ENCODE data around the gene ZNF296.
A peak's percentile ranks its signal among the peaks of the same experiment; 100 is the strongest.
"Not testable (repeated sequence)": the region's sequence is repeated elsewhere in the genome, so short reads cannot be mapped to it uniquely, and the experiment has no call there.

ZNF296 gene

DNA sequence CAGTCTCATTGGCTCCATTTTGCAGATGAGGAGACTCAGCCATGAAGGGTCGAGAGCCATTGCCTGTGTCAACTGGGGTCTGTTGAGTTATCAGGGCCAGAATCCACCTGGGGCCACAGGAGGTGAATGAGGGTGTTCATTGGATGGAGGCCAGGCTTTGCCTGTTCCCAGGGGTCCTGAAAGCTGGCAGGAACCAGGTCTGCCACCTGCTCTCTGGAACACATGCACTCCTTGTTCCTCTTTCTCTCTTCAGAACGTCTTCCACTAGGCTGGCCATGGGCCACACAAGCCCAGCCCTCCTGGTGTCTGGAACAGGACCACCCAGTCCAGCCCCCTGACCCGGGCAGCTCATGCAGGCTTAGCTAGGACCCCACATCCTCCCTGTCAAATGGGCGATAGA lies 37.8 kb upstream of the ZNF296 start:
- no peaks in the 10 kb centered on the region; the same call in none of the 2 replicates for H3K36me3 ChIP-seq
- no peaks in the 10 kb centered on the region for H3K27me3 ChIP-seq
- no peaks in the 10 kb centered on the region for H3K9me3 ChIP-seq
- H3K4me3 ChIP-seq (ENCODE audit: low read depth, low read length): no peak overlapping the region
- DNase-seq: no peak
- peaks cover 14% of the 10 kb centered on the region for H3K4me1 ChIP-seq
- TF ChIP-seq, protein P1, sequence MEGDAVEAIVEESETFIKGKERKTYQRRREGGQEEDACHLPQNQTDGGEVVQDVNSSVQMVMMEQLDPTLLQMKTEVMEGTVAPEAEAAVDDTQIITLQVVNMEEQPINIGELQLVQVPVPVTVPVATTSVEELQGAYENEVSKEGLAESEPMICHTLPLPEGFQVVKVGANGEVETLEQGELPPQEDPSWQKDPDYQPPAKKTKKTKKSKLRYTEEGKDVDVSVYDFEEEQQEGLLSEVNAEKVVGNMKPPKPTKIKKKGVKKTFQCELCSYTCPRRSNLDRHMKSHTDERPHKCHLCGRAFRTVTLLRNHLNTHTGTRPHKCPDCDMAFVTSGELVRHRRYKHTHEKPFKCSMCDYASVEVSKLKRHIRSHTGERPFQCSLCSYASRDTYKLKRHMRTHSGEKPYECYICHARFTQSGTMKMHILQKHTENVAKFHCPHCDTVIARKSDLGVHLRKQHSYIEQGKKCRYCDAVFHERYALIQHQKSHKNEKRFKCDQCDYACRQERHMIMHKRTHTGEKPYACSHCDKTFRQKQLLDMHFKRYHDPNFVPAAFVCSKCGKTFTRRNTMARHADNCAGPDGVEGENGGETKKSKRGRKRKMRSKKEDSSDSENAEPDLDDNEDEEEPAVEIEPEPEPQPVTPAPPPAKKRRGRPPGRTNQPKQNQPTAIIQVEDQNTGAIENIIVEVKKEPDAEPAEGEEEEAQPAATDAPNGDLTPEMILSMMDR (IDR thresholded peaks at IDR 0.05; ENCODE audit: low read depth, low read length): no peak

DNA sequence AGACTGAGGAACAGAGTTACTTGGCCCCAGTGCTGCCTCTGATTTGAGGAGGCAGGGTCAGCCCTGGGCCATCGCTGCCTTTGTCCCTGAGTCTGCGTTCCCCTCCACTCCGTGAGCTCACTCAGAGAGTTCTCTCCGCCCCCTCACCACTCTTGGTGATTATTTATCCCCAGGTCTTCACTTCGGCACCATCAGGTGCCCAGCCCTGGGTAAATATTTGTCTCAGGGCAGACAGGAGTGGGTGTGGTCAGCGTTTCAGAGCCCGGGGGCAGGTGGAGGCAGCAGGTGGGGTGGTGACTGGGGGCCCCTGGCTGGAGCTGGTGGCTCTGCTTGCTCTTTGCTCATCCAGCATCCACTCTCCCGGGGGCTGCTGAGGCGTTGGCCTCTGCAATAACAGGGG lies 37.4 kb upstream of the ZNF296 start:
- Histone ChIP-seq H3K4me1 (peaks cover 14% of the 10 kb centered on the region), H3K27me3 (no peaks in the 10 kb centered on the region), H3K36me3 (no peaks in the 10 kb centered on the region; the same call in none of the 2 replicates), H3K9me3 (no peaks in the 10 kb centered on the region), H3K4me3 (ENCODE audit: low read depth, low read length) (no peak overlapping the region)
- no peak for DNase-seq
- TF ChIP-seq, protein P1 (IDR thresholded peaks at IDR 0.05; ENCODE audit: low read depth, low read length): no peak

DNA sequence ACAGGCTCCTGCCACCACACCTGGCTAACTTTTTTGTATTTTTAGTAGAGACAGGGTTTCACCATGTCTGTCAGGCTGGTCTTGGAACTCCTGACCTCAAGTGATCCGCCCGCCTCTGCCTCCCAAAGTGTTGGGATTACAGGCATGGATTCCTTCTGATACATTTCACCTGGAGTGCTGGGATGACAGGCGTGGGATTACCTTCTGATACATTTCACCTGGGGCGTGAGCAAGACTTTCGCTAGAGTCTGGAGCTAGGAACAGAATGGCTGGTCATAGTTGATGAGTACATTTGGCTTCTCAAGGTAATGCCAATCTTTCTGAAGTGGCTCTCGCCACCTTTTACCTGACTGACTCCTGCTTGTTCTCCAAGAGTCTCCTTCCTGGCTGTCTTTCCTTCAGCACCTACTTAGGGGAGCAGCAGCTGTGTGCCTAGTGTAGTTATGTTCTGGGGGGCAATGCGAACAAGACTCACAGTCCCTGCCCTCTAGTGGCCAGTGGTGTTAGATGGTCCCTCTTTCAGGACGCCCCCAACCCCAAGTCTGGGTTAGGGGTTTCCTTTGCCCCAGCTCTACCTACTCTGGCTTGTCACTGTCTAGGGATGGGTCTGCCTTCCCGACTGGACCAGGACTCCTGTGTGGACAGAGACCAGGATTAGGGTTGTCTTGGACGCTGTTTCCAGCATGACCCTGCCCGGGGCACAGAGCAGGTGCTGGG lies 36.0 kb upstream of the ZNF296 start:
- no peaks in the 10 kb centered on the region; the same call in 1 of the 2 replicates for H3K36me3 ChIP-seq
- H3K9me3 ChIP-seq: no peaks in the 10 kb centered on the region
- TF ChIP-seq, protein P1 (IDR thresholded peaks at IDR 0.05; ENCODE audit: low read depth, low read length): peak; percentile 23
- no peaks in the 10 kb centered on the region for H3K27me3 ChIP-seq
- peaks cover 10% of the 10 kb centered on the region for H3K4me1 ChIP-seq
- H3K4me3 ChIP-seq (ENCODE audit: low read depth, low read length): no peak overlapping the region
- no peak for DNase-seq

DNA sequence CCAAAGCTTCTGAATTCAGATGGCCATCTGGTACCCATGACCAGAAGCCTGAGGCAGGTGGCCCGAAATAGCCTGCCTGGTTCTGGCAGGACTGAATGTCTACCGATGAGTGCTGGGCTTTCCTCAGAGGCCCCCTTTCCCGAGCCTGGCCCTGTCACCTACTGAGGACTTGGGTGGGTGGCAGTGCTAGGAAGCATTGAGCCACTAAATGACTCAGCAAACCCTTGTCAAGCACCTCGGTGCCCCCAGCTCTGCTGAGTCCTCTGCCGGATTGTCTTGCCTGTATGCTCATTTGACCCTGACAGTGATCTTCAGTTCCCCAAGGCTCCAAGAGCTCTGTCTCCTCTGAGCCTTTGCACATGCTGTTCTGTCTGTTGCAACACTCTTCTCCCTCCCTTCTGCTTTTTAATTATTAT lies 34.6 kb upstream of the ZNF296 start:
- H3K4me1 ChIP-seq: no peaks in the 10 kb centered on the region; the same call in 1 of the 2 replicates
- no peak for DNase-seq
- TF ChIP-seq, protein P1 (IDR thresholded peaks at IDR 0.05; ENCODE audit: low read depth, low read length): no peak

DNA sequence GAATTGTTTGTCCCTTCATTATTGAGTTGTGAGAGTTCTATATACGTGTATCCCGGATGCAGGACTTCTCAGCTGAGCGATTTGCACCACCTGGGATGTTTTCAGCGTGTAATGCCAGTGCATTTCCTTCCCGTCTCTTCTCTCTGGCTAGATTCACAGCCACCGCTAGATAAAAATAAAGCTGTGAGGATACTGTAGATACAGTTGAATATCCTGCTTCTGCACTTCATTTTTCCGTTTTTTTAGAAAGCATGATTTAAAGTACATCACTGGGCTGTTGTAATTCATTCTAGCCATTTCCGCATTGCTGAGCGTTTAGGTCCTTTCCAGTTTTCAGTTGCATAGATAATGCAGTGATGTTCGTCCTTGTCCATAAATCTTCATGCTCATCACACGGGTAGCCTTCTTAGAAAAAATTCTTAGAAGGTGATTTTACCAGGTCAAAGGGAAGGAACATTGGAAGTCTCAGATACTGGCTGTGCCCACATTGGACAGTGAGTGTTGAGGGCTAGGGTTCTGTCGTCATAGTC lies 31.4 kb upstream of the ZNF296 start:
- H3K9me3 ChIP-seq: no peaks in the 10 kb centered on the region
- no peak overlapping the region for H3K4me3 ChIP-seq (ENCODE audit: low read depth, low read length)
- no peak for DNase-seq
- no peaks in the 10 kb centered on the region; the same call in 1 of the 2 replicates for H3K36me3 ChIP-seq
- peaks cover 7% of the 10 kb centered on the region for H3K4me1 ChIP-seq
- no peaks in the 10 kb centered on the region for H3K27me3 ChIP-seq
- TF ChIP-seq, protein P1 (IDR thresholded peaks at IDR 0.05; ENCODE audit: low read depth, low read length): no peak

More for the DNA sequence above, 34.6 kb upstream of the ZNF296 start:
- Histone ChIP-seq H3K36me3 (no peaks in the 10 kb centered on the region; the same call in 1 of the 2 replicates), H3K9me3 (no peaks in the 10 kb centered on the region), H3K27me3 (no peaks in the 10 kb centered on the region), H3K4me3 (ENCODE audit: low read depth, low read length) (no peak overlapping the region)

DNA sequence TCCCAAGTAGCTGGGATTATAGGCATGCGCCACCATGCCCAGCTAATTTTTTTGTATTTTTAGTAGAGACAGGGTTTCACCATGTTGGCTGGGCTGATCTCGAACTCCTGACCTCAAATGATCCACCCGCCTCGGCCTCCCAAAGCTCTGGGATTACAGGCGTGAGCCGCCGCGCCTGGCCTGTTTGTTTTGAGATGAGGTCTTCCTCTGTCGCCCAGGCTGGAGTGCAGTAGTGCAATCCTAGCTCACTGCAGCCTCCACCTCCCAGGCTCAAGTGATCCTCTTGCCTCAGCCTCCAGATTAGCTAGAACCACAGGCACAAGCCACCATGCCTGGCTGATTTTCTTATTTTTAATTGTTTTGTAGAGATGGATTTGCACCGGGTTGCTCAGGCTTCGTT lies 30.1 kb upstream of the ZNF296 start:
- DNase-seq; H3K4me3 ChIP-seq (ENCODE audit: low read depth, low read length); H3K9me3 ChIP-seq; H3K27me3 ChIP-seq; H3K4me1 ChIP-seq; H3K36me3 ChIP-seq: not testable (repeated sequence)
